Neural progenitor cell (in vitro differentiated cells): ENCODE data around the gene ARMC9. TPM values are rescaled to one million over a fixed set of nuclear protein-coding genes. Genes with fewer than 3 reads are reported as not detected.

Source experiments
- DNase-seq: peaks from one replicate; pipeline ENCODE4 v3.0.0-alpha.2; 2016; ENCODE audit warnings: low spot score
- H2AFZ ChIP-seq: fragments of 200-600 bp; sonication (generic); replicated peaks from 2 replicates; pipeline ENCODE4 v1.6.1; 2016; ENCODE audit warnings: antibody characterized with exemption
- H3F3A ChIP-seq: fragments of 200-600 bp; sonication (generic); 2 replicates; pipeline ENCODE4 v1.6.1; 2016; ENCODE audit warnings: antibody characterized with exemption, low read depth
- H3K27ac ChIP-seq: fragments of 200-600 bp; sonication (generic); 2 replicates; pipeline ENCODE4 v1.5.1; 2016; ENCODE audit warnings: mild to moderate bottlenecking
- H3K27me3 ChIP-seq: fragments of 200-600 bp; sonication (generic); 2 replicates; pipeline ENCODE4 v1.6.1; 2016; ENCODE audit warnings: mild to moderate bottlenecking, moderate library complexity
- H3K36me3 ChIP-seq: fragments of 200-600 bp; sonication (generic); 2 replicates; pipeline ENCODE4 v1.5.1; 2016
- H3K4me1 ChIP-seq: fragments of 200-600 bp; sonication (generic); 2 replicates; pipeline ENCODE4 v1.6.1; 2016; ENCODE audit warnings: mixed run types
- H3K4me2 ChIP-seq: fragments of 200-600 bp; sonication (generic); 2 replicates; pipeline ENCODE4 v1.6.1; 2016
- H3K4me3 ChIP-seq: fragments of 200-600 bp; sonication (generic); 2 replicates; pipeline ENCODE4 v1.5.1; 2016
- H3K79me2 ChIP-seq: fragments of 200-600 bp; sonication (generic); 2 replicates; pipeline ENCODE4 v1.6.1; 2016; ENCODE audit warnings: low read depth
- H3K9ac ChIP-seq: fragments of 200-600 bp; sonication (generic); 2 replicates; pipeline ENCODE4 v1.6.1; 2016
- H3K9me3 ChIP-seq: fragments of 200-600 bp; sonication (generic); 2 replicates; pipeline ENCODE4 v1.5.1; 2016; ENCODE audit warnings: low read depth
- H4K20me1 ChIP-seq: fragments of 200-600 bp; sonication (generic); 2 replicates; pipeline ENCODE4 v1.6.1; 2016; ENCODE audit warnings: low read depth
- H3K27ac Mint-ChIP-seq: 3 replicates; pipeline ENCODE4 v1.8.0; 2021; ENCODE audit warnings: mixed read lengths
- H3K27me3 Mint-ChIP-seq: 2 replicates; pipeline ENCODE4 v1.8.0; 2022; ENCODE audit warnings: low read depth, mild to moderate bottlenecking, inconsistent platforms, moderate library complexity, mixed read lengths; ENCODE audit not compliant: insufficient read depth
- H3K36me3 Mint-ChIP-seq: 3 replicates; pipeline ENCODE4 v1.8.0; 2021; ENCODE audit warnings: mixed read lengths
- H3K4me1 Mint-ChIP-seq: 3 replicates; pipeline ENCODE4 v1.8.0; 2021; ENCODE audit warnings: mixed read lengths
- H3K4me3 Mint-ChIP-seq: 3 replicates; pipeline ENCODE4 v1.8.0; 2021; ENCODE audit warnings: mild to moderate bottlenecking, moderate library complexity, mixed read lengths
- H3K9me3 Mint-ChIP-seq: 3 replicates; pipeline ENCODE4 v1.8.0; 2020; ENCODE audit warnings: mixed read lengths
- EZH2 ChIP-seq: fragments of 200-600 bp; sonication (generic); IDR thresholded peaks from 2 replicates; pipeline ENCODE4 v1.6.1; 2017; ENCODE audit warnings: antibody characterized with exemption, mild to moderate bottlenecking, moderate library complexity
- EZH2phosphoT487 ChIP-seq: fragments of 200-600 bp; sonication (generic); IDR thresholded peaks from 2 replicates; pipeline ENCODE4 v1.6.1; 2017; ENCODE audit warnings: antibody characterized with exemption
- total RNA-seq: library from RNA; depleted of rRNA; stranded (reverse); fragments of >200 nt; gene quantifications from 2 replicates; pipeline ENCODE4 v1.2.3, GENCODE V29; 2015; ENCODE audit warnings: low replicate concordance
- TF ChIP-seq, protein P1 (sequence below): fragments of 200-600 bp; sonication (generic); IDR thresholded peaks from 2 replicates; pipeline ENCODE4 v1.5.1; 2017; ENCODE audit warnings: antibody characterized with exemption, mild to moderate bottlenecking

ARMC9 gene
- total RNA-seq, 1 donor from 2014 or later, result 45.8 TPM

DNA sequence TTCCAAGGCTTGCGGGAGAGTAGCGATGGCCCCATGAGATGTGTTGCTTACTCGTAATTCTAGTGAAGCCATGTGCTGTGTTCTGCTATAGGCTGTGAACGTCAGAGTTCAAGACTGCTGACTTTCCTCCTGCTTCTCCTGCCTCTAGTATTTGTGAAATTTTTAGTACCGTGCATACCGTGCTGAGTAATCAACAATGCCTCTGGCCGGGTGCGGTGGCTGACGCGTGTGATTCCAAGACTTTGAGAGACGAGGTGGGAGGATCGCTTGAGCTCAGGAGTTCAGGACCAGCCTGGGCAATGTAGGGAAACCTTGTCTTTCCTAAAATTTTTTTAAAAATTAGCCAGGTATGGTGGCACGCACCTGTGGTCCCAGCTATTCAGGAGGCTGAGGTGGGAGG lies 137.2 kb downstream of the ARMC9 start:
- H3K27ac Mint-ChIP-seq, result no peak overlapping the region
- no peak overlapping the region for H3K9ac ChIP-seq
- no peak overlapping the region for H3K4me3 ChIP-seq
- no peaks in the 10 kb centered on the region for H3K36me3 ChIP-seq
- H3K27ac ChIP-seq, result no peak overlapping the region
- H3K79me2 ChIP-seq, result no peaks in the 10 kb centered on the region
- H3K9me3 ChIP-seq, result no peaks in the 10 kb centered on the region
- H3K9me3 Mint-ChIP-seq, result no peaks in the 10 kb centered on the region
- no peak for DNase-seq
- peaks cover 2% of the 10 kb centered on the region for H3K27me3 Mint-ChIP-seq
- no peaks in the 10 kb centered on the region for H3K27me3 ChIP-seq
- H3K4me1 Mint-ChIP-seq, result no peaks in the 10 kb centered on the region
- TF ChIP-seq, protein P1, sequence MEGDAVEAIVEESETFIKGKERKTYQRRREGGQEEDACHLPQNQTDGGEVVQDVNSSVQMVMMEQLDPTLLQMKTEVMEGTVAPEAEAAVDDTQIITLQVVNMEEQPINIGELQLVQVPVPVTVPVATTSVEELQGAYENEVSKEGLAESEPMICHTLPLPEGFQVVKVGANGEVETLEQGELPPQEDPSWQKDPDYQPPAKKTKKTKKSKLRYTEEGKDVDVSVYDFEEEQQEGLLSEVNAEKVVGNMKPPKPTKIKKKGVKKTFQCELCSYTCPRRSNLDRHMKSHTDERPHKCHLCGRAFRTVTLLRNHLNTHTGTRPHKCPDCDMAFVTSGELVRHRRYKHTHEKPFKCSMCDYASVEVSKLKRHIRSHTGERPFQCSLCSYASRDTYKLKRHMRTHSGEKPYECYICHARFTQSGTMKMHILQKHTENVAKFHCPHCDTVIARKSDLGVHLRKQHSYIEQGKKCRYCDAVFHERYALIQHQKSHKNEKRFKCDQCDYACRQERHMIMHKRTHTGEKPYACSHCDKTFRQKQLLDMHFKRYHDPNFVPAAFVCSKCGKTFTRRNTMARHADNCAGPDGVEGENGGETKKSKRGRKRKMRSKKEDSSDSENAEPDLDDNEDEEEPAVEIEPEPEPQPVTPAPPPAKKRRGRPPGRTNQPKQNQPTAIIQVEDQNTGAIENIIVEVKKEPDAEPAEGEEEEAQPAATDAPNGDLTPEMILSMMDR, result no peak
- TF ChIP-seq EZH2 (no peak), EZH2phosphoT487 (no peak)
- no peaks in the 10 kb centered on the region for H3K4me1 ChIP-seq
- no peak overlapping the region for H3K4me3 Mint-ChIP-seq
- H4K20me1 ChIP-seq, result no peaks in the 10 kb centered on the region
- no peak overlapping the region for H2AFZ ChIP-seq
- H3K4me2 ChIP-seq, result no peak overlapping the region
- H3F3A ChIP-seq, result no peaks in the 10 kb centered on the region
- peaks cover 22% of the 10 kb centered on the region for H3K36me3 Mint-ChIP-seq

- H3K36me3 ChIP-seq, result no peaks in the 10 kb centered on the region
- H3K27ac Mint-ChIP-seq, result no peak overlapping the region
- TF ChIP-seq EZH2phosphoT487 (no peak), EZH2 (no peak)
- TF ChIP-seq, protein P1, result no peak
- no peaks in the 10 kb centered on the region for H3F3A ChIP-seq
- H3K9ac ChIP-seq, result no peak overlapping the region
- H3K9me3 Mint-ChIP-seq, result no peaks in the 10 kb centered on the region
- H3K9me3 ChIP-seq, result no peaks in the 10 kb centered on the region
- no peaks in the 10 kb centered on the region for H3K4me1 Mint-ChIP-seq
- no peak overlapping the region for H2AFZ ChIP-seq
- no peak for DNase-seq
- no peak overlapping the region for H3K4me3 Mint-ChIP-seq
- H3K4me2 ChIP-seq, result no peak overlapping the region
- peaks cover 2% of the 10 kb centered on the region for H3K27me3 Mint-ChIP-seq
- H3K4me1 ChIP-seq, result no peaks in the 10 kb centered on the region
- no peaks in the 10 kb centered on the region for H3K79me2 ChIP-seq
- peaks cover 20% of the 10 kb centered on the region for H3K36me3 Mint-ChIP-seq
- no peak overlapping the region for H3K27ac ChIP-seq
- no peaks in the 10 kb centered on the region for H4K20me1 ChIP-seq
- H3K27me3 ChIP-seq, result no peaks in the 10 kb centered on the region
- no peak overlapping the region for H3K4me3 ChIP-seq
Measured at GRCh38 chr2:231336236-231336635, 137.8 kb downstream of the ARMC9 start.

DNA sequence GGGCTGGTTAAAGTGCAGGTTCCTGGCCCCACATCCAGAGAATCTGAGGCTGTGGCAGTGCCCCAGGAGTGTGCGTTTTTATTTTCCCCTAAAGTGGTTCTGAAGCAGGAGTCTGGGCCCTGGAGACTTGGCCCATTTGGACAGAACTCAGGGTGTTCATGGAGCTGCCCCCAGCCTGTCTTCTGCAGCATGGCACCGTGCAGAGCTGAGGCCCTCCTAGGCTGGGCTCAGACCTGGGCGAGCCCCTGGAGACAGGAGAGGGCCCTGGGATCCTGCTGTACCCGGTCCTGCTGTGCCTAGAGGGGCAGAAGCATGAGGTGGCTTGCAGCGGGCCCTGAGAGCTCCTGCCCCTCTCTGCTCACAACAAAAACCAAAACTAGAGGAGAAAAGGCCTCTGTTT lies 138.3 kb downstream of the ARMC9 start:
- Mint-ChIP-seq H3K4me1 (peaks cover under 1% of the 10 kb centered on the region), H3K4me3 (no peak overlapping the region), H3K27ac (no peak overlapping the region), H3K9me3 (no peaks in the 10 kb centered on the region), H3K27me3 (peaks cover 2% of the 10 kb centered on the region), H3K36me3 (peaks cover 17% of the 10 kb centered on the region)
- Histone ChIP-seq H3K36me3 (no peaks in the 10 kb centered on the region), H4K20me1 (no peaks in the 10 kb centered on the region), H3K9me3 (no peaks in the 10 kb centered on the region), H3K27me3 (no peaks in the 10 kb centered on the region), H2AFZ (no peak overlapping the region), H3K9ac (no peak overlapping the region), H3K79me2 (no peaks in the 10 kb centered on the region), H3K27ac (no peak overlapping the region), H3K4me2 (no peak overlapping the region), H3K4me3 (no peak overlapping the region), H3K4me1 (peaks cover 3% of the 10 kb centered on the region), H3F3A (peaks cover 1% of the 10 kb centered on the region)
- DNase-seq, result no peak
- TF ChIP-seq EZH2phosphoT487 (no peak), EZH2 (no peak)
- TF ChIP-seq, protein P1, result no peak
